GM12873 (cell line): ENCODE data around the gene SORBS2.

Experiments used
- TF ChIP-seq, protein P1 (sequence below): IDR thresholded peaks from 2 replicates; pipeline ENCODE4 v1.5.1; 2012; ENCODE audit warnings: low read depth, mild to moderate bottlenecking, moderate library complexity, low read length, control low read depth; ENCODE audit not compliant: insufficient read depth; ENCODE audit errors: missing control alignments

The SORBS2 gene

DNA sequence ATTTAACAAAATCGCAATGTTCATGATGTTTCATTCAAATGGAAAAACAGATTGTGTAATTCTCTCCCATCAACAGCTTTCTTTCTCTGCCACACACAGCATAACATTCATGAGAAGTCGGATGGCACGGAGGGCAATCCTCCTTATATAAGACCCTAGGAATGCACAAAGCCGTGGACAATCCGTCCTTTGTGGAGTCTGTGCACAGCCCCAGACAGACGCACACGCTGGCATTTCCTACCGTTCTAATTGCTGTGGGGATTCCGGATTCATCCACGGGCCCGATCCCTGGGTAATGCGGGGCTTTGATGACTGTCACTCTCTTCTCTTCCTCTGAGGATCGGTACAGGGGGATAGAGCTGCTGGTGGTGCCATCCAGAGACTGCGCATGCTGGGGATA is 154.8 kb downstream of the SORBS2 start:
- TF ChIP-seq, protein P1, sequence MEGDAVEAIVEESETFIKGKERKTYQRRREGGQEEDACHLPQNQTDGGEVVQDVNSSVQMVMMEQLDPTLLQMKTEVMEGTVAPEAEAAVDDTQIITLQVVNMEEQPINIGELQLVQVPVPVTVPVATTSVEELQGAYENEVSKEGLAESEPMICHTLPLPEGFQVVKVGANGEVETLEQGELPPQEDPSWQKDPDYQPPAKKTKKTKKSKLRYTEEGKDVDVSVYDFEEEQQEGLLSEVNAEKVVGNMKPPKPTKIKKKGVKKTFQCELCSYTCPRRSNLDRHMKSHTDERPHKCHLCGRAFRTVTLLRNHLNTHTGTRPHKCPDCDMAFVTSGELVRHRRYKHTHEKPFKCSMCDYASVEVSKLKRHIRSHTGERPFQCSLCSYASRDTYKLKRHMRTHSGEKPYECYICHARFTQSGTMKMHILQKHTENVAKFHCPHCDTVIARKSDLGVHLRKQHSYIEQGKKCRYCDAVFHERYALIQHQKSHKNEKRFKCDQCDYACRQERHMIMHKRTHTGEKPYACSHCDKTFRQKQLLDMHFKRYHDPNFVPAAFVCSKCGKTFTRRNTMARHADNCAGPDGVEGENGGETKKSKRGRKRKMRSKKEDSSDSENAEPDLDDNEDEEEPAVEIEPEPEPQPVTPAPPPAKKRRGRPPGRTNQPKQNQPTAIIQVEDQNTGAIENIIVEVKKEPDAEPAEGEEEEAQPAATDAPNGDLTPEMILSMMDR = no peak

DNA sequence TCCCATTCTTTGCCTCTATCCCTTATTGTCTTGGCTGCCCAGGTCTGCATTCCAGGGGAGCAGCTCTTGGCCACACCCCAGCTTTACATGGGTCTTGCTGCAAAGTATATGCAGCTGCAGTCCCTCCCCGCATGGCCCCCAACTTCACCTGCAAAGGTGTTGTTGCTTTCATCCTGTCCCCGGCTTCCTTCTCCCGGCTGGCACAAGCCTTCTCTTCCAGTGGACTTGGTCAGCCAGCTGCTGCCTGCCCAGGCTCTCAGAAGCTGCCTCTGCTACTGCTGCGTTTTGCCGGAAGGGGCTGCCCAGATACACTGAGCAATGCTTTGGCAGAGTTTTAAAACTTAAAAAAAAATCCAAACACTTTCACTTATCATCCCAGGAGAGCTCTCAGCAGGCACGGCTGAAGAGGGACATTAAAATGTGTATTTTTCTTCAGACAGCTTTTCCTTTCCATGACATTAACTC is 155.5 kb downstream of the SORBS2 start:
- TF ChIP-seq, protein P1 = no peak

DNA sequence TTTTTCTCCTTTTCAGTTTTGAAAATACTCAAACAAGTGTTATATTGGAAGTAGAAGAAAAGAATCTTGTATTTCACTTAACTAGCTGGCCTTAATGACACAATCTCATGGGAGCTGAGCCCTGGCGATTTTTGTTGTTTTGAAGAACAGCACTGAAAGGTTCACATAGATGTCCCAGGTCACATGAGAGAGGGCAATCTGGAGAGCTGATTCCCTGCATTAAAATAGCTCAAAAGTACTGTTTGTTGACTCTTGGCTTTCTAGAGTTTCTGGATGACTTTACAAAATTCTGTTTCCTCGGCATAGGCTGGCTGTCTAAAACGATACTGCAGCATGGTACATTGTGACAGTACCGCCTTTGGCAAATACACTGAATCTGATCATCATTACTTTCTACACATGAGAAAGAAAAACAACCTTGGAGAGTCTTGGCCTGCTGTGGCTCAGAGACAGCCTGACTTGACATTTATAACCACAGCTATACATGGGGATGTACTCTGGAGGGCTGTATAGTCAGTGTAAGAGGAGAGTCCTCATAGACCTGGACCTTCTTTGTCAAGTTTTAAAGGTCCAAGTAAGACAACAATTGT is 156.9 kb downstream of the SORBS2 start:
- TF ChIP-seq, protein P1 = no peak

DNA sequence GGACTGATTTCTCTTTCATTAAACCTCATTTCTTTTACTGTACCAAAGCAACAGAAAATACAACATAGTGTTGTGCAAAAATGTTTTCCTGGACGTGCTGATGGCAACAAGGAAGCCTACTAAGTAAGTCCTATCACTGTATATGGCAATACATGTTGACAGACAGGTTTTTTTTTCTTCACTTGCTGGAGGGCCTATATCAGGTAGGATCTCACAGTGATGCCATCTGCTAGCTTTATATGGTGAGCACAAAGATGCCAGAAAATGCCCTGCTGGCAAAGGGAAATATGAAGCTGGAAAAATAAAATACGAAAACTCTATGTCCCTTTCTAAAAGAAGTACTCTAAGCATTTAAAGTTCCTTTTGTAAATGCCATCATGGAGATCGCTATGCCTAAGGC is 157.7 kb downstream of the SORBS2 start:
- TF ChIP-seq, protein P1 = no peak

DNA sequence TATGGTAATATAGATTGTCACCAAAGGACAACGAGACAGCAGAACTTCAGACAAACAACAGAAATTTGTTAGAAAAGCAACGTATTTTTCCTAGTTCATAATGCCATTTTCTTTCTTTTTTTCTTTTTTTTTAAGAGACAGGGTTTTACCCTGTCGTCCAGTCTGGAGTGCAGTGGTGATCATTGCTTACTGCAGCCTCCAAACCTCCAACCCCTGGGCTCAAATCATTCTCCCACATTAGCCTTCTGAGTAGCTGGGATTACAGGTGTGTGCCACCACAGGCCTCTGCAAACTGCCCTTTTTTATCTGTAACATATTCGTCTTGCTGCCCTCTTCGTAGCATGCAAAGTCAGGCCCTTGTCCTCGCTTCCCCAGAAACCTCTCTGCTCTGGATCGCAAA is 160.1 kb downstream of the SORBS2 start:
- TF ChIP-seq, protein P1 = no peak

DNA sequence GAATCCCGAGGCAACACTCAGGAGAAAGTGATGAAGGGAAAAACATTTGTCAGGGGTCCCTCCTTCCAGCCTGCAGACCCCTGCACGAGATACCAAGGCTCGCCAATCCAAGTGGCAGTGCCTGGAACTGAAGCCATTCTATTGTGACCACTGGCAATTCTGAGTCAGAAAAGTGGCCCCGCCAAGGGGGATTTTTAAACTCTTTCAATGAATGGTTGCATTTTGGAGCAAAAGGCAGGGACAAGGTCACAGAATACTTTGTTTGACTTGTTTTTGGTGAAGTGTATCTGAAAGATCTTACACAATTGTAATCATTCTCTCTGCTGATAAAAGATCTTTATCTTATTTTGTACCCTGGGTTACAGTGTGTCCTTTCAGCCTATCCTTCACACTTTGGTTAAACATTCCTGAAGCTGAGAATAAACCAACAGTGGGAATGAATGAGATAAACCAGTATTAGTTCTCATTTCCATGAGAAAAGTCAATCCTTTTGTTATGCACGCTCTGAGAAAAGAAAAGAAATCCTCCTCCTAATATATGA is 160.8 kb downstream of the SORBS2 start:
- TF ChIP-seq, protein P1 = no peak

DNA sequence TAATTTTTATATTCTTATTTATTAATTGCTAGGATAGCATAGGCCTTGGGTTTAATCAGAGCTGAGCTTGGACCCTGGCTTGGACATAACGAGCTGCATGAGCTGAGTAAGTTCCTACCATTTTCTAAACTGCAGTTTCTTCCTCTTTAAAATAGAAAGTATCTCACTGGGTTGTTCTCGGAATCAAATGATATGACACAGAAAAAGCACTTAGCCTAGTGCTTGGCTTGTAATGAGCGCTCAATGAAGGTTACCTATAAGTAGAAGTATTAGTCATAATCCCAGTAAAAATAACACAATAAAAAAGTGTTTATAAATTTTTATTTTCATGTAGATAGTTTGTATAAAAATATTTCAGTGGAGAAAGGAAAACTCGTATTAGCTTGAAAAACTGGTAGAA is 163.4 kb downstream of the SORBS2 start:
- TF ChIP-seq, protein P1 = no peak
